HCT116 (cell line): Measurements from ENCODE around the gene EIF2A. TPM values are rescaled to one million over a fixed set of nuclear protein-coding genes. Genes with fewer than 3 reads are reported as not detected.

ENCODE experiments used
- ATAC-seq: fragments of 200-7000 bp; cut with Tn5 transposase; 2 replicates; pipeline ENCODE4 v1.9.1; 2020; ENCODE audit warnings: mild to moderate bottlenecking, moderate library complexity
- BruUV-seq: library from RNA; stranded (reverse); fragments of 400-500 nt; replicated peaks from 2 replicates; lab custom pipeline; 2021; lab: Mats Ljungman, UMichigan
- CTCF ChIA-PET: fragments of 300-600 bp; sonication (Branson Sonifier 250); formaldehyde crosslinking; loops from one replicate; lab custom pipeline; 2021; ENCODE audit warnings: antibody characterized with exemption; lab: Charles Lee
- POLR2A ChIA-PET: fragments of 300-600, 350-600 bp; sonication (Branson Sonifier 250); formaldehyde crosslinking; loops from one replicate; lab custom pipeline; 2021; ENCODE audit warnings: antibody characterized with exemption; lab: Charles Lee
- RAD21 ChIA-PET, 2 experiments: fragments of 300-600 bp; sonication (Branson Sonifier 250); formaldehyde crosslinking; loops; one replicate each; lab custom pipeline; 2023; ENCODE audit warnings: low total read pairs in 2 of 2; ENCODE audit not compliant: uncharacterized antibody in 2 of 2, unreplicated experiment in 2 of 2, low non-redundant PET in 1 of 2; lab: Charles Lee
- DNase-seq: peaks from one replicate; pipeline ENCODE4 v3.0.0-alpha.2; 2010; ENCODE audit warnings: low read depth, low spot score
- H2AFZ ChIP-seq: fragments of 200-600 bp; shearing (Covaris generic), sonication (generic); 2 replicates; pipeline ENCODE4 v1.6.1; 2017; ENCODE audit warnings: low read depth, mixed run types, mixed read lengths, antibody characterized with exemption, low read length; ENCODE audit not compliant: poor library complexity, severe bottlenecking
- H3K27ac ChIP-seq: 2 replicates; pipeline ENCODE4 v1.5.1; 2012; ENCODE audit warnings: low read depth, low read length
- H3K27me3 ChIP-seq: fragments of 200-600 bp; sonication (generic); 2 replicates; pipeline ENCODE4 v1.6.1; 2016; ENCODE audit warnings: mixed run types, low read length, mixed read lengths; ENCODE audit not compliant: insufficient read depth
- H3K36me3 ChIP-seq, 2 experiments: fragments of 200-500 bp in 1 of 2; fragments of 200-600 bp in 1 of 2; sonication (Bioruptor generic) in 1 of 2; sonication (generic) in 1 of 2; 2 replicates each; pipeline versions ENCODE4 v1.5.1 to v1.6.1; 2014 to 2016; ENCODE audit warnings: low read length in 2 of 2, inconsistent platforms in 1 of 2, mixed read lengths in 1 of 2, mixed run types in 1 of 2; ENCODE audit not compliant: insufficient read depth in 2 of 2, control insufficient read depth in 1 of 2
- H3K4me1 ChIP-seq, 2 experiments: fragments of 200-600 bp in 1 of 2; sonication (generic) in 1 of 2; 2 replicates each; pipeline versions ENCODE4 v1.5.1 to v1.6.1; 2012 to 2017; ENCODE audit warnings: low read length in 2 of 2, inconsistent platforms in 1 of 2, mild to moderate bottlenecking in 1 of 2, mixed read lengths in 1 of 2, mixed run types in 1 of 2, moderate library complexity in 1 of 2; ENCODE audit not compliant: insufficient read depth in 2 of 2, control insufficient read depth in 1 of 2
- H3K4me2 ChIP-seq: fragments of 200-600 bp; sonication (generic); 2 replicates; pipeline ENCODE4 v1.6.1; 2017; ENCODE audit warnings: mixed run types, low read length, mixed read lengths
- H3K4me3 ChIP-seq, 2 experiments: fragments of 200-600 bp in 1 of 2; sonication (generic) in 1 of 2; replicated peaks in 1 of 2; 2 replicates each; pipeline ENCODE4 v1.5.1; 2011 to 2016; ENCODE audit warnings: low read length in 2 of 2, control low read depth in 1 of 2, low read depth in 1 of 2, mild to moderate bottlenecking in 1 of 2, mixed read lengths in 1 of 2, mixed run types in 1 of 2
- H3K79me2 ChIP-seq: fragments of 200-600 bp; sonication (generic); 2 replicates; pipeline ENCODE4 v1.6.1; 2017; ENCODE audit warnings: mild to moderate bottlenecking, mixed run types, low read length, moderate library complexity, mixed read lengths; ENCODE audit not compliant: insufficient read depth
- H3K9ac ChIP-seq: fragments of 200-600 bp; sonication (generic); 2 replicates; pipeline ENCODE4 v1.6.1; 2016; ENCODE audit warnings: low read length, mixed read lengths
- H3K9me2 ChIP-seq: fragments of 200-600 bp; sonication (generic), shearing (Covaris generic); 2 replicates; pipeline ENCODE4 v1.6.1; 2017; ENCODE audit warnings: mixed run types, mild to moderate bottlenecking, moderate library complexity; ENCODE audit not compliant: insufficient read depth
- H3K9me3 ChIP-seq, 2 experiments: fragments of 200-500 bp in 1 of 2; fragments of 200-600 bp in 1 of 2; sonication (Bioruptor generic) in 1 of 2; sonication (generic) in 1 of 2; 2 replicates each; pipeline ENCODE4 v1.6.1; 2014 to 2017; ENCODE audit warnings: low read length in 2 of 2, mixed read lengths in 2 of 2, inconsistent platforms in 1 of 2, low read depth in 1 of 2, mild to moderate bottlenecking in 1 of 2, mixed run types in 1 of 2, moderate library complexity in 1 of 2; ENCODE audit not compliant: control insufficient read depth in 1 of 2, insufficient read depth in 1 of 2
- H4K20me1 ChIP-seq: fragments of 200-600 bp; sonication (generic), shearing (Covaris generic); 2 replicates; pipeline ENCODE4 v1.6.1; 2017; ENCODE audit warnings: mixed run types, mild to moderate bottlenecking, moderate library complexity; ENCODE audit not compliant: insufficient read depth
- ATF3 ChIP-seq: IDR thresholded peaks from 2 replicates; pipeline ENCODE4 v1.6.1; 2012
- CEBPB ChIP-seq: IDR thresholded peaks from 2 replicates; pipeline ENCODE4 v1.6.1; 2012; ENCODE audit warnings: low read depth
- EGR1 ChIP-seq: IDR thresholded peaks from 2 replicates; pipeline ENCODE4 v1.6.1; 2012; ENCODE audit warnings: low read depth
- EZH2phosphoT487 ChIP-seq: fragments of 200-600 bp; IDR thresholded peaks from 2 replicates; pipeline ENCODE4 v1.6.1; 2018; ENCODE audit warnings: antibody characterized with exemption, borderline replicate concordance
- POLR2A ChIP-seq: IDR thresholded peaks from 2 replicates; pipeline ENCODE4 v1.7.0; 2011; ENCODE audit warnings: borderline replicate concordance; ENCODE audit not compliant: insufficient read depth, insufficient read length; ENCODE audit errors: extremely low read depth
- POLR2AphosphoS5 ChIP-seq: IDR thresholded peaks from 2 replicates; pipeline ENCODE4 v1.6.1; 2011; ENCODE audit warnings: mild to moderate bottlenecking, low read depth, low read length, moderate library complexity
- SIN3A ChIP-seq: IDR thresholded peaks from 2 replicates; pipeline ENCODE4 v1.6.1; 2012; ENCODE audit warnings: low read depth
- SP1 ChIP-seq: IDR thresholded peaks from 2 replicates; pipeline ENCODE4 v1.6.1; 2012; ENCODE audit warnings: low read depth
- SRF ChIP-seq: IDR thresholded peaks from 2 replicates; pipeline ENCODE4 v1.6.1; 2012; ENCODE audit warnings: low read depth
- TCF7L2 ChIP-seq: IDR thresholded peaks from 2 replicates; pipeline ENCODE4 v1.7.0; 2011; ENCODE audit warnings: borderline replicate concordance, inconsistent platforms; ENCODE audit not compliant: insufficient read depth, insufficient read length; ENCODE audit errors: extremely low read depth
- YY1 ChIP-seq: IDR thresholded peaks from 2 replicates; pipeline ENCODE4 v1.6.1; 2011; ENCODE audit warnings: low read length, low read depth, moderate library complexity, mild to moderate bottlenecking; ENCODE audit not compliant: insufficient replicate concordance; ENCODE audit errors: extremely low read depth
- ZFX ChIP-seq: fragments of 450-650 bp; IDR thresholded peaks from 2 replicates; pipeline ENCODE4 v1.6.1; 2017
- intact Hi-C: fragments of 100-400 bp; cut with micrococcal nuclease; formaldehyde crosslinking; loops from 2 replicates; pipeline ENCODE4 v1.10.0; 2022
- total RNA-seq: library from RNA; stranded (reverse); gene quantifications from one replicate; pipeline ENCODE4 v1.2.1, GENCODE V29; 2021; ENCODE audit not compliant: unreplicated experiment

Gene EIF2A
- total RNA-seq, 1 experiment from 2014 or later: 126 TPM

DNA sequence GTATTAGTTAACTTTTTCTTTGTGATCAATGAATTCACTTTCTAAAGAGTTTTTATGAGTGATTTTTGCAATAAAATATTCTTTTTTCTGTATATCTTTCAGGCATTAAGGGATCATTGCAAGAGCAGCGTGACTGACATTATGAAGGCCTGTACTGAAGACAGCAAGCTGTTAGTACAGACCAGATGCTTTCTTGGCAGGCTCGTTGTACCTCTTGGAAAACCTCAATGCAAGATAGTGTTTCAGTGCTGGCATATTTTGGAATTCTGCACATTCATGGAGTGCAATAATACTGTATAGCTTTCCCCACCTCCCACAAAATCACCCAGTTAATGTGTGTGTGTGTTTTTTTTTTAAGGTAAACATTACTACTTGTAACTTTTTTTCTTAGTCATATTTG is 81.0 kb downstream of the EIF2A start:
- H3K4me1 ChIP-seq: no peaks in the 10 kb centered on the region
- intact Hi-C loops: no loop called here
- H3K9me2 ChIP-seq: no peaks in the 10 kb centered on the region
- no peak for TF ChIP-seq ZFX
- no peak for TF ChIP-seq SP1
- no peak for TF ChIP-seq ATF3
- TF ChIP-seq YY1: no peak
- TF ChIP-seq SIN3A: no peak
- no peak for TF ChIP-seq TCF7L2
- TF ChIP-seq CEBPB: no peak
- TF ChIP-seq POLR2AphosphoS5: no peak
- TF ChIP-seq SRF: no peak
- TF ChIP-seq POLR2A: no peak
- no peak for TF ChIP-seq EGR1
- TF ChIP-seq EZH2phosphoT487: no peak
- H3K27me3 ChIP-seq: no peaks in the 10 kb centered on the region
- H3K9ac ChIP-seq: no peak overlapping the region
- peaks cover 12% of the 10 kb centered on the region; the same call in 1 of the 2 replicates for H3K79me2 ChIP-seq
- H3K4me3 ChIP-seq: no peak overlapping the region
- no peak for DNase-seq
- H3K4me2 ChIP-seq: no peak overlapping the region
- no TSS peak for BruUV-seq
- ChIA-PET RAD21 (no interaction called here), POLR2A (no interaction called here), CTCF (no interaction called here)
- ATAC-seq: no peak
- H3K27ac ChIP-seq: no peak overlapping the region
- H2AFZ ChIP-seq: no peak overlapping the region
- H3K36me3 ChIP-seq: peaks cover 2 to 8% of the 10 kb centered on the region in 2 experiments; a peak in 2 of 4 replicates
- no peaks in the 10 kb centered on the region for H3K9me3 ChIP-seq
- no peaks in the 10 kb centered on the region for H4K20me1 ChIP-seq
